ENCODE results near the gene BCAS3.

BCAS3 gene

DNA sequence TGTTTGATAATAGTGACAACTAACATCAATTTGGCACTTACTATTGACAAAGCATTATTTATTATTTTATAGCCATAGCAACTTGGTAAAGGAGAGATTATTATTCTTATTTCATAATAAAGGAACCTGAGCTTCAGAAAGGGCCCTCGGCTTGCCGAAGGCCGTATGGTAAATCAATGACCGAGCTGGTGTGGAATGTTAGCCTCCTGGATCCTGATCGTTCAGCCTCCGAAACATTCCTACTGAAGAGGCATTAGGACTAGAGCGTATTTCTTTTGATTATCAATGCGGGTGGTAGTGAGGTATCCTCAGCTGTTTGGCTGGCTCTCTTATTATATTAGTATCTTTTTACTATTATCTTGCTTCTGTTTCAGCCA, 522.7 kb downstream of the BCAS3 start:
- TF ChIP-seq, protein P1, sequence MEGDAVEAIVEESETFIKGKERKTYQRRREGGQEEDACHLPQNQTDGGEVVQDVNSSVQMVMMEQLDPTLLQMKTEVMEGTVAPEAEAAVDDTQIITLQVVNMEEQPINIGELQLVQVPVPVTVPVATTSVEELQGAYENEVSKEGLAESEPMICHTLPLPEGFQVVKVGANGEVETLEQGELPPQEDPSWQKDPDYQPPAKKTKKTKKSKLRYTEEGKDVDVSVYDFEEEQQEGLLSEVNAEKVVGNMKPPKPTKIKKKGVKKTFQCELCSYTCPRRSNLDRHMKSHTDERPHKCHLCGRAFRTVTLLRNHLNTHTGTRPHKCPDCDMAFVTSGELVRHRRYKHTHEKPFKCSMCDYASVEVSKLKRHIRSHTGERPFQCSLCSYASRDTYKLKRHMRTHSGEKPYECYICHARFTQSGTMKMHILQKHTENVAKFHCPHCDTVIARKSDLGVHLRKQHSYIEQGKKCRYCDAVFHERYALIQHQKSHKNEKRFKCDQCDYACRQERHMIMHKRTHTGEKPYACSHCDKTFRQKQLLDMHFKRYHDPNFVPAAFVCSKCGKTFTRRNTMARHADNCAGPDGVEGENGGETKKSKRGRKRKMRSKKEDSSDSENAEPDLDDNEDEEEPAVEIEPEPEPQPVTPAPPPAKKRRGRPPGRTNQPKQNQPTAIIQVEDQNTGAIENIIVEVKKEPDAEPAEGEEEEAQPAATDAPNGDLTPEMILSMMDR (IDR thresholded peaks at IDR 0.05; ENCODE audit: low read length) = no peak
- TF ChIP-seq EZH2 (IDR thresholded peaks at IDR 0.05; ENCODE audit: borderline replicate concordance, low read length) = no peak
- no peaks in the 10 kb centered on the region for H3K27me3 ChIP-seq (ENCODE audit: insufficient read depth, low read length)
- H3K4me1 ChIP-seq (ENCODE audit: insufficient read depth, low read length, severe bottlenecking) = no peaks in the 10 kb centered on the region
- no peaks in the 10 kb centered on the region for H4K20me1 ChIP-seq (ENCODE audit: insufficient read depth, low read length)
- no peak overlapping the region for H3K9ac ChIP-seq (ENCODE audit: low read length)
- no peaks in the 10 kb centered on the region for H3K36me3 ChIP-seq (ENCODE audit: insufficient read depth, low read length)
- no peaks in the 10 kb centered on the region for H3K9me2 ChIP-seq (ENCODE audit: low read depth, low read length)
- no peak overlapping the region for H2AFZ ChIP-seq (ENCODE audit: low read length)
- no peaks in the 10 kb centered on the region for H3F3A ChIP-seq (ENCODE audit: insufficient read depth, low read length)
- no peak overlapping the region for H3K4me2 ChIP-seq (ENCODE audit: low read length)
- no peak overlapping the region for H3K27ac ChIP-seq (ENCODE audit: low read depth, low read length, poor library complexity, severe bottlenecking)
- H3K9me3 ChIP-seq (ENCODE audit: low read length) = no peaks in the 10 kb centered on the region
- H3K4me3 ChIP-seq (ENCODE audit: low read depth, low read length, poor library complexity, severe bottlenecking) = no peak overlapping the region
- no peaks in the 10 kb centered on the region for H3K79me2 ChIP-seq (ENCODE audit: insufficient read depth, low read length)

DNA sequence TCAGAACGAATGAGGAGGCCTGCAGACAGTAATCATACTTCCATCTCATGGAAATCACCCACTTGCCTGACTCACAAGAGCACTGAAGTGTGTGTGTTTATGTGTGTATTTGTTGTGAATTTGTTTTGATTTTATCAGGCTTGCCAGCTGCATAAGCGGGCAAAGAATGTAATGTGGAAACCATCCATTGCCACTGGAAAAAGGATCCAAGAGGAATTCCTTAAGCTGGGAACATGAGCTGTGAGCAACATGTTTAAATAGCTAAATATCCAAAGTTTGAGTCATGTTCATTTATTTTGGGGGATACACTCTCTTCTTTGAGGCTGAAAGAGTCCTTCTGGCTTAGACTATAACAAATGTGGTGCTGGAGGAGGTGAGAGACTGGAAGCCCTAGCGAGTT, 523.6 kb downstream of the BCAS3 start:
- no peaks in the 10 kb centered on the region for H3K9me3 ChIP-seq (ENCODE audit: low read length)
- H3K27me3 ChIP-seq (ENCODE audit: insufficient read depth, low read length) = no peaks in the 10 kb centered on the region
- H2AFZ ChIP-seq (ENCODE audit: low read length) = no peak overlapping the region
- no peaks in the 10 kb centered on the region for H3K9me2 ChIP-seq (ENCODE audit: low read depth, low read length)
- H3K36me3 ChIP-seq (ENCODE audit: insufficient read depth, low read length) = no peaks in the 10 kb centered on the region
- no peaks in the 10 kb centered on the region for H3F3A ChIP-seq (ENCODE audit: insufficient read depth, low read length)
- no peak overlapping the region for H3K27ac ChIP-seq (ENCODE audit: low read depth, low read length, poor library complexity, severe bottlenecking)
- H3K4me1 ChIP-seq (ENCODE audit: insufficient read depth, low read length, severe bottlenecking) = no peaks in the 10 kb centered on the region
- TF ChIP-seq, protein P1 (IDR thresholded peaks at IDR 0.05; ENCODE audit: low read length) = no peak
- TF ChIP-seq EZH2 (IDR thresholded peaks at IDR 0.05; ENCODE audit: borderline replicate concordance, low read length) = no peak
- H4K20me1 ChIP-seq (ENCODE audit: insufficient read depth, low read length) = no peaks in the 10 kb centered on the region
- H3K79me2 ChIP-seq (ENCODE audit: insufficient read depth, low read length) = no peaks in the 10 kb centered on the region
- H3K4me2 ChIP-seq (ENCODE audit: low read length) = no peak overlapping the region
- no peak overlapping the region for H3K9ac ChIP-seq (ENCODE audit: low read length)
- no peak overlapping the region for H3K4me3 ChIP-seq (ENCODE audit: low read depth, low read length, poor library complexity, severe bottlenecking)

- no peaks in the 10 kb centered on the region for H3K4me1 ChIP-seq (ENCODE audit: insufficient read depth, low read length, severe bottlenecking)
- no peaks in the 10 kb centered on the region for H3K27me3 ChIP-seq (ENCODE audit: insufficient read depth, low read length)
- H3K27ac ChIP-seq (ENCODE audit: low read depth, low read length, poor library complexity, severe bottlenecking) = no peak overlapping the region
- no peak for TF ChIP-seq EZH2 (IDR thresholded peaks at IDR 0.05; ENCODE audit: borderline replicate concordance, low read length)
- TF ChIP-seq, protein P1 (IDR thresholded peaks at IDR 0.05; ENCODE audit: low read length) = no peak
- no peaks in the 10 kb centered on the region for H3K36me3 ChIP-seq (ENCODE audit: insufficient read depth, low read length)
- H3K4me2 ChIP-seq (ENCODE audit: low read length) = no peak overlapping the region
- no peaks in the 10 kb centered on the region for H3K79me2 ChIP-seq (ENCODE audit: insufficient read depth, low read length)
- H3K9me3 ChIP-seq (ENCODE audit: low read length) = no peaks in the 10 kb centered on the region
- H3K4me3 ChIP-seq (ENCODE audit: low read depth, low read length, poor library complexity, severe bottlenecking) = no peak overlapping the region
- H2AFZ ChIP-seq (ENCODE audit: low read length) = no peak overlapping the region
- no peaks in the 10 kb centered on the region for H3F3A ChIP-seq (ENCODE audit: insufficient read depth, low read length)
- H3K9me2 ChIP-seq (ENCODE audit: low read depth, low read length) = no peaks in the 10 kb centered on the region
- no peaks in the 10 kb centered on the region for H4K20me1 ChIP-seq (ENCODE audit: insufficient read depth, low read length)
- H3K9ac ChIP-seq (ENCODE audit: low read length) = no peak overlapping the region
Measured at GRCh38 chr17:61202564-61202963, 524.9 kb downstream of the BCAS3 start.

All from OCI-LY1 (cell line).